Measurements from ENCODE around the gene LRRC3. TPM values are rescaled to one million over a fixed set of nuclear protein-coding genes. Genes with fewer than 3 reads are reported as not detected.

LRRC3 gene
- total RNA-seq, 1 experiment from 2014 or later = not detected

GRCh38 chr21:44438531-44439210 lies 16.6 kb upstream of the LRRC3 start:
- DNase-seq (ENCODE audit: low read depth) = no peak

GRCh38 chr21:44439211-44439600 lies 16.1 kb upstream of the LRRC3 start:
- DNase-seq (ENCODE audit: low read depth) = no peak

- no peak for DNase-seq (ENCODE audit: low read depth)
These were observed 14.9 kb upstream of the LRRC3 start for GRCh38 chr21:44440241-44441040.

- DNase-seq (ENCODE audit: low read depth) = no peak
These were observed 14.3 kb upstream of the LRRC3 start for GRCh38 chr21:44441041-44441400.

GRCh38 chr21:44441581-44442265 lies 13.6 kb upstream of the LRRC3 start:
- no peak for DNase-seq (ENCODE audit: low read depth)

GRCh38 chr21:44442266-44443125 lies 12.8 kb upstream of the LRRC3 start:
- DNase-seq (ENCODE audit: low read depth) = no peak

- DNase-seq (ENCODE audit: low read depth) = no peak
These were observed 11.9 kb upstream of the LRRC3 start for GRCh38 chr21:44443291-44443890.

GRCh38 chr21:44443891-44444285 lies 11.4 kb upstream of the LRRC3 start:
- DNase-seq (ENCODE audit: low read depth) = no peak

- no peak for DNase-seq (ENCODE audit: low read depth)
These were observed 10.9 kb upstream of the LRRC3 start for GRCh38 chr21:44444286-44444931.

GRCh38 chr21:44445145-44445812 lies 10.0 kb upstream of the LRRC3 start:
- no peak for DNase-seq (ENCODE audit: low read depth)

- DNase-seq (ENCODE audit: low read depth) = no peak
These were observed 6.6 kb upstream of the LRRC3 start for GRCh38 chr21:44448651-44449131.

GRCh38 chr21:44449473-44450363 lies 5.6 kb upstream of the LRRC3 start:
- DNase-seq (ENCODE audit: low read depth) = peak; percentile 6

- no peak for DNase-seq (ENCODE audit: low read depth)
These were observed 4.9 kb upstream of the LRRC3 start for GRCh38 chr21:44450402-44450801.

GRCh38 chr21:44450999-44451398 lies 4.3 kb upstream of the LRRC3 start:
- no peak for DNase-seq (ENCODE audit: low read depth)

GRCh38 chr21:44453120-44453519 lies 2.2 kb upstream of the LRRC3 start:
- DNase-seq (ENCODE audit: low read depth) = no peak

- DNase-seq (ENCODE audit: low read depth) = no peak
These were observed 1.3 kb upstream of the LRRC3 start for GRCh38 chr21:44454058-44454457.

- DNase-seq (ENCODE audit: low read depth) = no peak
These were observed 359 bp downstream of the LRRC3 start for GRCh38 chr21:44455524-44456213.

- no peak for DNase-seq (ENCODE audit: low read depth)
These were observed 1.1 kb downstream of the LRRC3 start for GRCh38 chr21:44456214-44456914.
